ENCODE results near the gene CCN5.
"Not testable (repeated sequence)": the region's sequence is repeated elsewhere in the genome, so short reads cannot be mapped to it uniquely, and the experiment has no call there.

Gene CCN5, protein sequence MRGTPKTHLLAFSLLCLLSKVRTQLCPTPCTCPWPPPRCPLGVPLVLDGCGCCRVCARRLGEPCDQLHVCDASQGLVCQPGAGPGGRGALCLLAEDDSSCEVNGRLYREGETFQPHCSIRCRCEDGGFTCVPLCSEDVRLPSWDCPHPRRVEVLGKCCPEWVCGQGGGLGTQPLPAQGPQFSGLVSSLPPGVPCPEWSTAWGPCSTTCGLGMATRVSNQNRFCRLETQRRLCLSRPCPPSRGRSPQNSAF

DNA sequence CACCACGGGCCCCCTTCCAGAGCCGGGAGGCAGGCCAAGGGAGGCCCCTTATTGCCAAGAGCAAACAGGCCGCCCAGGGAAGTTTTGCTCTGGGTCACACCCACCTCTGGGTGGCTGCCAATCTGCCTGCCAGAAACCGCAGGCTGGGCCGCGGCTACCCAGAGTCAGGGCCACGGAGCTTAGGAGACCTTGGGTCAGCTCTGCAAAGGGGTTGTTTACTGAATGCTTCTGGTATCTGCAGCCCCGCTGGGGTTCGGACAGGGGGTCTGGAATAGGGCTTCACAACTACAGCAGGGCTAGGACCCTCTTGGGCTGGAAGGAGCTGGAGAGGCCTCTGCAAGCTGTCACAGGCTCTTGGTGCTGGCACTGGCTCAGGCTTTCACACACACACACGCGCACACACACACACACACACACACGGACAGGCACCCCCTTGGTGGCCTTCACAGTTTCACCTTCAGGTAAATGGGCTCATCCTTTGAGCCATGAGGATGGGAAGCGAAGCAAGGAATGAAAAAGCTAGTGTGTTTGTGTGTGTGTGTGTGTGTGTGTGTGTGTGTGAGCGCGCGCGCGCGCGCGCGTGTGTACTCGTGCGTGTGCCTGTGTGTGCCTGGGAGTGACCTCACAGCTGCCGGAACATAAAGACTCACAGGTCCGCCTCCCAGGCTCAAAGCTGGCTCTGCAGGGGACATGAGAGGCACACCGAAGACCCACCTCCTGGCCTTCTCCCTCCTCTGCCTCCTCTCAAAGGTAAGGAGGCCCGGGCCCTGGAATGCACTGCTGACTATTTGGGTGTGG is at the start of gene CCN5:
TSS of gene CCN5 (plus strand) at position 669 of the 798 bp plus-strand sequence. CDS start at position 691, 22 bp downstream.
- Mint-ChIP-seq H3K4me1 (ENCODE audit: low read depth) (no peaks in the 10 kb centered on the region), H3K4me3 (no peak within 1 kb of the TSS), H3K36me3 (ENCODE audit: low read depth) (no peaks in the 10 kb centered on the region), H3K27ac (no peak within 1 kb of the TSS), H3K9me3 (no peaks in the 10 kb centered on the region), H3K27me3 (ENCODE audit: low read depth) (peaks cover 6% of the 10 kb centered on the region)

DNA sequence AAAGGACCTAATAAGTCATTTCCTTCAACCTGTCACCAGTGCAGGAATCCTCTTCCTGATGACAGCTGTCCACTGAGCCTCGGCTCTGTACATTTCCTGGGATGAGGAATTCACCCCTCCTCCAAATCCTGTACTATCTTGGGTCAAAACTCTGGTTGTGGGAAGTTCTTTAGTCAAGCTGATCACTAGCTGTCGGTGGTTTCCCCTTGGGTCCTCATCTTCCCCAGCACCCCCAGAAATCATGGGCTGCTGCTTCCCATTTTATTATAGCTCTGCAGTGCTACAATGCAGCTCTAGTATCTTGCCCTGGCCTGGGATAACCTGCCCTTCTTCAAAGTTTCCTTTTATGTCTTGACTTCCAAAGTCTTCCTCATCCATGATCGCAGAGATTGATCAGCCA is 49.1 kb upstream of the CCN5 start:
- Mint-ChIP-seq H3K4me3 (no peak overlapping the region), H3K27me3 (ENCODE audit: low read depth) (no peaks in the 10 kb centered on the region), H3K9me3 (no peaks in the 10 kb centered on the region), H3K4me1 (ENCODE audit: low read depth) (peaks cover 28% of the 10 kb centered on the region), H3K27ac (no peak overlapping the region), H3K36me3 (ENCODE audit: low read depth) (peaks cover 17% of the 10 kb centered on the region)

DNA sequence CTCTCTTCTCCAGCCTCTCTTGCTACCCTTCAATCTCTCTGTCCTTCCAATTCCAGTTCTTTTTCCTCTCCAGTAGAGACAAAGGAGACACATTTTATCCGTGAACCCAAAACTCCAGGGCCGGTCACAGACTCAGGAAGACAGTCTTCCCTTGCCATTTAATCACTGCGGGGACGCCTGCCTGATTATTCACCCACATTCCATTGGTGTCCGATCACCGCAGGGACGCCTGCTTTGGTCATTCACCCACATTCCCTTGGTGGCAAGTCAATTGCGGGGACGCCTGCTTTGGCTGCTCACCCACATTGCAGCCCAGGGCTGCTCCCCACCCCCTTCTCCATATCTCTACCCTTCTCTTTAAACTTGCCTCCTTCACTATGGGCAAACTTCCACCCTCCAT is 44.3 kb upstream of the CCN5 start:
- peak overlapping the region; percentile 83 for H3K27ac Mint-ChIP-seq
- H3K27me3 Mint-ChIP-seq (ENCODE audit: low read depth); H3K9me3 Mint-ChIP-seq; H3K36me3 Mint-ChIP-seq (ENCODE audit: low read depth): not testable (repeated sequence)
- H3K4me3 Mint-ChIP-seq, result peak overlapping the region; percentile 82
- H3K4me1 Mint-ChIP-seq (ENCODE audit: low read depth), result peaks cover 31% of the 10 kb centered on the region

DNA sequence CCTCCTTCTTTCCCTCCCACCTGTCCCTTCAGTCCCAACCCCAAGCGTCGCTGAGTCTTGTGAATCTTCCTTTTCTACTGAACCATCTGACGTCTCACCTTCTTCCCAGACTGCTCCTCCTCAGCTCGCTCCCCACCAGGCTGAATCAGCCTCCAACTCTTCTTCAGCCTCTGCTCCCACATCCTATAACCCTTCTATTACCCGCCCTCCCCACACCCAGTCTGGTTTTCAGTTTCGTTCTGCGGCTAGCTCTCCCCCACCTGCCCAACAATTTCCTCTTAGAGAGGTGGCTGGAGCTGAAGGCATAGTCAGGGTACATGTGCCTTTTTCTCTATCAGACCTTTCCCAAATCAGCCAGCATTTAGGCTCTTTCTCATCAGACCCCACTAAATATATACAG is 43.6 kb upstream of the CCN5 start:
- Mint-ChIP-seq H3K27ac (peak overlapping the region; percentile 83), H3K4me3 (peak overlapping the region; percentile 82), H3K4me1 (ENCODE audit: low read depth) (peaks cover 27% of the 10 kb centered on the region)
- H3K27me3 Mint-ChIP-seq (ENCODE audit: low read depth); H3K36me3 Mint-ChIP-seq (ENCODE audit: low read depth); H3K9me3 Mint-ChIP-seq: not testable (repeated sequence)

DNA sequence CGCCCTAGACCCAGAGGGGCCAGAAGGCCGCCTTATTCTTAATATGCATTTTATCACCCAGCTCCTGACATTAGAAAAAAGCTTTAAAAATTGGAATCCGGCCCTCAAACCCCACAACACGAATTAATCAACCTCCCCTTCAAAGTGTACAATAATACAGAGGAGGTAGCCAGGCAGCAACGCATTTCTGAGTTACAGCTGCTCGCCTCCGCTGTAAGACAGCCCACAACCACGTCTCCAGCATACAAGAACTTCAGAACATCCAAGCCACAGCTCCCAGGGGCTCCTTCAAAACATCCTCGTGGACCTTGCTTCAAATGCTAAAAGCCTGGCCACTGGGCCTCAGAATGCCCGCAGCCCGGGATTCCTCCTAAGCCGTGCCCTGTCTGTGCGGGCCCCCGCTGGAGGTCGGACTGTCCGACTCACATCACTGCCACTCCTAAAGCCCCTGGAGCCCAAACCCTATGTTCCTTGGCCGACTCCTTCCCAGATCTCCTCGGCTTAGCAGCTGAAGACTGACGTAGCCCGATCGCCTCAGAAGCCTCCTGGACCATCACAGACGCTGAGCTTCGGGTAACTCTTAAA is 42.8 kb upstream of the CCN5 start:
- H3K4me3 Mint-ChIP-seq; H3K36me3 Mint-ChIP-seq (ENCODE audit: low read depth); H3K9me3 Mint-ChIP-seq; H3K27me3 Mint-ChIP-seq (ENCODE audit: low read depth): not testable (repeated sequence)
- Mint-ChIP-seq H3K4me1 (ENCODE audit: low read depth) (peaks cover 27% of the 10 kb centered on the region), H3K27ac (peak overlapping the region; percentile 83)

DNA sequence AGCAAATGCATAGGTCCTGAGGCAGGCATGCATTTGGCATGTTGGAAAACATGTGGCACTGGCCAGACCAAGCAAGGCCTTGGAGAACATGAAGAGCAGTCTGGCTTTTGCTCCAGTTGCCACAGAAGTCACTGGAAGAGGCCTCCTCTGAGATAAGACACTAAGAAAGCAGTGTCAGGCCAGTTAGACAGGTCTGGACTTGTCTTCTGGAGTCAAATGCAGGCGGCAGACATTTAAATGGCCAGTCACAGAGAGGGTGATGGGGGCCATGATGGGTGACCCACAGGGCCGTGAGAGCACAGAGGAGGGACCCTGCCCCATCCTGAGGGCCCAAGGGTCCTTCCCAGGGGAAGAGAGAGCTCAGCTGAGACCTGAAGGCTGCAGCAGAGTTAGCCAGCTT is 36.9 kb upstream of the CCN5 start:
- H3K27ac Mint-ChIP-seq, result no peak overlapping the region
- no peak overlapping the region for H3K4me3 Mint-ChIP-seq
- peaks cover 3% of the 10 kb centered on the region for H3K27me3 Mint-ChIP-seq (ENCODE audit: low read depth)
- H3K9me3 Mint-ChIP-seq, result no peaks in the 10 kb centered on the region
- no peaks in the 10 kb centered on the region for H3K4me1 Mint-ChIP-seq (ENCODE audit: low read depth)
- H3K36me3 Mint-ChIP-seq (ENCODE audit: low read depth), result no peaks in the 10 kb centered on the region

DNA sequence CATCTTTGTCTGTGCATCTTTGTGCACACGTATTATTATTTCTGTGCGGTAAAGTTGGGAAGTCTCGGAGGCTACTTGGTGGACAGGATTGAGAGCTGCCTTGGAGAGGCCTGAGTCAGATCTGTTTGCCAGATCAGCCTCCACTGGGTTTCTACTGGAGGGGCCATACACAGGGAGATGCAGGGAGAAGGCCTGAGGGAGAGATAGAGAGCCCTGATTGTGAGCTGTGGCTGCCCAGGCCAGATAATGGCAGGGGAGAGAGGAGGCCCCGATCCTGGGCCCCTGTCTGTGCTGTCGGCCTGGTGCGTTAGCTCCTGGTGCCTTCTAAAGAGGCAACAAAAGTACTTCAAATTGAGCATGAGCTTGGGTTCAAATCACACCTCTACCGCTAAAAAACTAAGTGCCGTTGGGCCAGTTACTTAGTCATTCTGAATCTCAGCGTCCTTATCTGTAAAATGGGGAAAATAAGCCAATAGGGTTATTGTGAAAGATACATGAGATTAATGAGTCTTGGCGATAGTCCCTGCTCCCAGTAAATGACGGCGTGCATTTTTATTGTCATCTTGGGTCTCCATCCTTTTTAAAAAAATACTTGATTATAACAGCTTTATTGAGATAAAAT is 36.1 kb upstream of the CCN5 start:
- peaks cover 3% of the 10 kb centered on the region for H3K27me3 Mint-ChIP-seq (ENCODE audit: low read depth)
- no peaks in the 10 kb centered on the region for H3K9me3 Mint-ChIP-seq
- H3K27ac Mint-ChIP-seq, result no peak overlapping the region
- no peak overlapping the region for H3K4me3 Mint-ChIP-seq
- H3K36me3 Mint-ChIP-seq (ENCODE audit: low read depth), result no peaks in the 10 kb centered on the region
- H3K4me1 Mint-ChIP-seq (ENCODE audit: low read depth), result no peaks in the 10 kb centered on the region

DNA sequence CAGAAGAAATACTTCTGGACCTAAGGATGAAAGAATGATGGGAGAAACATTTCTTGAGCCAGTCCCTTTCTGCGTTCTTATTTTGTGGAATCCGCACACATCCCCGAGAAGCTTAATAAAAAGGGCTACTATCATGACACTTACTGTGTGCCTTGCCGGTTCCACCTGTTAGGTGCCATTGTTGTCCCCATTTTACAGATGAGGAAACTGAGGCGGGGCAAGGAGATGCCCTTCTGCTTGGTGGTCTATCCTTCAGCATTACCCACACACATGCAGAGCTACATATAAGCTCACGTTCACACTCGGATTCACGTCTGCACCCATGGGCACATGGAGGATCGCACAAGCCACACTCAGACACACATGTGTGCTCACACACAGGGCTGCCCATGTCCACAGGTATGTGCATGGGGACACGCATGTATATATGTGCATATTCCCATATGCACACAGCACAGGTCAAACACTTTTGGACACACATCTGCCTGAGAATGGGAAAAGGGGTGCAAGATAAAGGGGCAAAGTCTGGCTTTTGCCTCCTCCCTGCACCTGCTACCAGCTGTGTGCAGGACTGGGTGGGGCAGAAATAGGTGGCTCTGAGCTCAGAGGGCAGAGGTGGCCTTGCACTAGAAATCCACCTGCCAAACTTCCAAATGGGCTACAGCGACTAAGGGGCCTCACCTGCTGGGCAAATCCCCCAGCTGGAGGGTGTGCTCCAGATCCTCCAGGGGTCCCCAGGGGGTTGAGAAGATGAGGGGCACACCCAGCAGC is 33.2 kb upstream of the CCN5 start:
- no peak overlapping the region for H3K4me3 Mint-ChIP-seq
- H3K36me3 Mint-ChIP-seq (ENCODE audit: low read depth), result no peaks in the 10 kb centered on the region
- H3K27me3 Mint-ChIP-seq (ENCODE audit: low read depth), result peaks cover 8% of the 10 kb centered on the region
- H3K4me1 Mint-ChIP-seq (ENCODE audit: low read depth), result peaks cover 5% of the 10 kb centered on the region
- H3K27ac Mint-ChIP-seq, result no peak overlapping the region
- H3K9me3 Mint-ChIP-seq, result no peaks in the 10 kb centered on the region

DNA sequence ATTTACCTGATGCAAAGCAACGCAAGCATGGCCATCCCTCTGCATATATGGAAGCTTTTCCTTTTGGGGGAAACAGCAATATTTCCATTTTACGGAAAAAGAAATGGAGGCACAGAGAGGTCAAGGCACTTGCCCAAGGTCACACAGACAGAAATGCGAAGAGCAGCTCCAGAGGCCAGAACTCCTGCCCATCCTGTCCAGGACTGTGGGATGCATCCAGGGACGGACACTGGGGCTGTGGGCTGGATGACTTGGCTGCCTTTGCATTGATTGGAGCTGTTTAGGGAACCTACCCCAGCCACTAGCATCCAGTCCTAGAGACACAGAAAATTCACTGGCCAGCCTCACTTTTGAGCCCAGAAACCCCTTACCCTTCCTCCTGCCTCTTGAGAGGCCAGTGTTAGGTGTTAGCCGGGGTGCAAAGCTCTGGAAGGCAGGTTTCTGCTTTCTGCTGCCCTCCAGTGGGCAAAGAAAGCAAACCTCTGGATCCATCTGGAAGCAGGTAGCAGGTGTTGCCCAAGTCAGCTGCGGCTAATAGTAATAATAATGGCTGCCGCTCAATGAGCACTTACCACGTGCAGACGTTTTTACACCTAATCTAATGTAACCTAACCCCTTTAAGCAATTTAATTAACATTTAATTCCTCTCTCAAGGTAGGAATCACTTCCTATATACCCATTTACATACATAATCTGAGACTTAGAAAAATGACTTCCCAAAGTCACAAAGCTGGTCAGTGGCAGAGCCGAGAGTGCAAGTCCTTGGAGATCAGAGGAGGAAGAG is 31.7 kb upstream of the CCN5 start:
- H3K9me3 Mint-ChIP-seq, result no peaks in the 10 kb centered on the region
- no peak overlapping the region for H3K27ac Mint-ChIP-seq
- peaks cover 5% of the 10 kb centered on the region for H3K4me1 Mint-ChIP-seq (ENCODE audit: low read depth)
- peaks cover 10% of the 10 kb centered on the region for H3K27me3 Mint-ChIP-seq (ENCODE audit: low read depth)
- no peaks in the 10 kb centered on the region for H3K36me3 Mint-ChIP-seq (ENCODE audit: low read depth)
- no peak overlapping the region for H3K4me3 Mint-ChIP-seq

DNA sequence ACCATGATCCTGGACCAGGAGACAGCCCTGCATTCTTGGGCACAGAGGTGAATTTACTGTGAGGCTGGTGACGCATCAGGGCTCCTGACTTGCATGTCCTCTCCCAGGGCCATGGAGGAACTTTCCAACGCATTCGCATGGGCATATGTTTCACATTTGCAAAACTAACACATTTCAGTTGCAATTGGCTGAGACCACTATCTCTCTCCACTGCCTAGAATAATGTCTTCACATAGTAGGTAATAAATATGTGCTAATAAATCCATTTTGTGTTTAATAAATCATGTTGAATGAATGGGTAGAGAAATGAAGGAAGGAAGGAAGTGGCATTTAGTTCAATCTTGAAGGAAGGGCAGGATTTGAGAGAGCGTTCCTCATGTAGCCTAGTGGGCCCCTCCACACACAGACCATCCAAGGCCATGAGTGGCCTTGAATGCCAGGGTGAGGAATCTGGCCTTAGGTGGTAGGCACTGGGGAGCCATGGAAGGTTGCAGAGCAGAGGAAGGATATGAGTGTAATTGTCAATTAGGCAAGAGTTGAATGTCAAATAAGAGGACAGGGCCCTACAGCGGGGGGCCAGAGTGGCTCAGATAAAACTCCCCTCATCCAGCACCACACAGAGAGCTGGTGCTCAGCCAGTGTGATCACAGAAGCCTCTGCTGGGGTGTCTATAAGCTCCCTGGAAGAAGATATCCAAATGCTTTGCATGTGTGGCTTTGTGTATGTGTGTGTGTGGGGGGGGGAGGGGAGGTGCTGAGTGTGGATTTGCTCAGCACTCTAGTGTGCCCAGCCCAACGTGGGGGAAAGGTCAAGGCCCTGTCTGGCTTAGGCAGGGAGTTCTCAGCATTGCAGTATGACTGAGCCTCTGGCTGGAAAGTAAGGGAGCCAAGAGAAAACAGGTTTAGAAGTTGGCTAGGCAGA is 30.9 kb upstream of the CCN5 start:
- Mint-ChIP-seq H3K9me3 (no peaks in the 10 kb centered on the region), H3K4me3 (no peak overlapping the region), H3K27me3 (ENCODE audit: low read depth) (peaks cover 10% of the 10 kb centered on the region), H3K4me1 (ENCODE audit: low read depth) (peaks cover 5% of the 10 kb centered on the region), H3K27ac (no peak overlapping the region), H3K36me3 (ENCODE audit: low read depth) (no peaks in the 10 kb centered on the region)

DNA sequence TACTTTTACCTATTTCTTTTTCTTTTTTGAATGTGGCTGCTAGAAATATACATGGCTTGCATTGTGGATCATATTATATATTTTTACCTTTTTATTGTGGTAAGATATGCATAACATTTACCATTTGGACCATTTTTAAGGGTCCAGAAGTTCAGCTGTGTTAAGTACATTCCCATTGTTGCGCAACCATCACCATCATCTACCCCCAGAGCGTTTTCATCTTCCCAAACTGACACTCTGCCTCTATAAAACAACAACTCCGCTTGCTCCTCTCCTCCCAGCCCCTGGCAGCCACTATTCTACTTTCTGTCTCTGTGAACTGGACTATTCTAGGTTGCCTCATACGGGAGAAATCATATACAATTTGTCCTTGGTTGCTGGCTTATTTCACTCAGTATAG is 28.2 kb upstream of the CCN5 start:
- H3K4me3 Mint-ChIP-seq, result no peak overlapping the region
- no peak overlapping the region for H3K27ac Mint-ChIP-seq
- peaks cover 9% of the 10 kb centered on the region for H3K27me3 Mint-ChIP-seq (ENCODE audit: low read depth)
- H3K9me3 Mint-ChIP-seq, result no peaks in the 10 kb centered on the region
- H3K36me3 Mint-ChIP-seq (ENCODE audit: low read depth), result no peaks in the 10 kb centered on the region
- H3K4me1 Mint-ChIP-seq (ENCODE audit: low read depth), result peaks cover 5% of the 10 kb centered on the region

DNA sequence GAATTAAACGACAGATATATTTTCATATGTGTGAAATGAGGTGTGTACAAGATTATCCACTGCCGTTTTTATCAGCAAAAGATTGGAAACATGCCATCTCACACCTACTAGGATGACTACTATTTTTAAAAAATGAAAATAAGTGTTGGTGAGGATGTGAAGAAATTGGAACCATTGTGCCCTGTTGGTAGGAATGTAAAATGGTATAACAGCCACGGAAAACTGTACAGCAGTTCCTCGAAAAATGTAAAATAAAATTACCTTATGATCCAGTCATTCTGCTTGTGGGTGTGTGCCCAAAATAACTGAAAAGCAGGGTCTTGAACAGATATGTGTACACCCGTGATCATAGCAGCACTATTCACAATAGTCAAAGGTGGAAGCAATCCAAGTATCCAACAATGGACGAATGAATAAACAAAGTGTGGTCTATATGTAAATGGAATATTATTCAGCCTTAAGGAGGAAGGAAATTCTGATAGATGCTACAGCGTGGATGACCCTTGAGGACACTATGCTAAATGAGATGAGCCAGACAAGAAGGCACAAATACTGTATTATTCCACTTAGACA is 27.0 kb upstream of the CCN5 start:
- Mint-ChIP-seq H3K4me3 (no peak overlapping the region), H3K36me3 (ENCODE audit: low read depth) (no peaks in the 10 kb centered on the region), H3K27me3 (ENCODE audit: low read depth) (peaks cover 8% of the 10 kb centered on the region)

DNA sequence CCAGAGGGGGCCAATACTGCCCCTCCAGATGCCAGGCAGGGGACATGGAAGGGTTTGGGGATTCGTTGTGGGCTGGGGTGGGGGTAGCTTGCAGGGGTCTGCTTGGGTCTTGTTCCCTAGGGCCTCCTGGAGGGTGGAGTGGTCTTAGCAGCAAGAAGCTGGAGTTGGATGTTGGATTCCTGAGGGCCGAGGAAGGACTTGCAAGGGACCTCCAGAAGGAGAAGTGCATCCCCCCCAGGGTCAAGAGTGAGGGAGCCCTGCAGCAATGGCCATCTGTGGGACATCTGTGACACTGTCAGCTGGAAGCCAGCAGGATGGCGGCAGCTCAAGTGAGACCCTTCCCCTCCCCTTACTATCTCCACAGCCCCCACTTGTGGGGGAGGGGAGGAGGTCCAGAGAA is 25.4 kb upstream of the CCN5 start:
- no peak overlapping the region for H3K4me3 Mint-ChIP-seq
- H3K27ac Mint-ChIP-seq, result no peak overlapping the region
- no peaks in the 10 kb centered on the region for H3K9me3 Mint-ChIP-seq
- peaks cover 5% of the 10 kb centered on the region for H3K4me1 Mint-ChIP-seq (ENCODE audit: low read depth)
- H3K36me3 Mint-ChIP-seq (ENCODE audit: low read depth), result no peaks in the 10 kb centered on the region
- H3K27me3 Mint-ChIP-seq (ENCODE audit: low read depth), result peaks cover 8% of the 10 kb centered on the region

More for the DNA sequence above, 27.0 kb upstream of the CCN5 start:
- Mint-ChIP-seq H3K9me3 (no peaks in the 10 kb centered on the region), H3K4me1 (ENCODE audit: low read depth) (peaks cover 5% of the 10 kb centered on the region), H3K27ac (no peak overlapping the region)

All from T-helper 1 cell treated with Interleukin-12 subunit alpha and Interleukin-12 subunit beta and Interleukin-4 antibody, amounts not matched to agents 30 μg/mL and 1 μg/mL, for 36 hours (primary cell).